ENCODE data around the gene APBB2.
"Not testable (repeated sequence)": the region's sequence is repeated elsewhere in the genome, so short reads cannot be mapped to it uniquely, and the experiment has no call there.

Gene APBB2

GRCh38 chr4:40822420-40823166 is 391.7 kb downstream of the APBB2 start:
- DNase-seq (ENCODE audit: low spot score) = no peak

- DNase-seq (ENCODE audit: low spot score) = no peak
These were observed 394.2 kb downstream of the APBB2 start for GRCh38 chr4:40820101-40820500.

GRCh38 chr4:40817157-40817556 is 397.2 kb downstream of the APBB2 start:
- DNase-seq (ENCODE audit: low spot score) = not testable (repeated sequence)

- no peak for DNase-seq (ENCODE audit: low spot score)
These were observed 401.5 kb downstream of the APBB2 start for GRCh38 chr4:40812856-40813255.

GRCh38 chr4:40812386-40812785 is 402.0 kb downstream of the APBB2 start:
- DNase-seq (ENCODE audit: low spot score) = no peak

- DNase-seq (ENCODE audit: low spot score) = no peak
These were observed 402.4 kb downstream of the APBB2 start for GRCh38 chr4:40811956-40812355.

- no peak for DNase-seq (ENCODE audit: low spot score)
These were observed 405.4 kb downstream of the APBB2 start for GRCh38 chr4:40808926-40809457.

- DNase-seq (ENCODE audit: low spot score) = no peak
These were observed 409.7 kb downstream of the APBB2 start for GRCh38 chr4:40804598-40804997.

GRCh38 chr4:40800064-40800463 is 414.3 kb downstream of the APBB2 start:
- DNase-seq (ENCODE audit: low spot score) = peak; percentile 24

GRCh38 chr4:40789771-40790170 is 424.6 kb downstream of the APBB2 start:
- DNase-seq (ENCODE audit: low spot score) = no peak

GRCh38 chr4:40789031-40789430 is 425.3 kb downstream of the APBB2 start:
- no peak for DNase-seq (ENCODE audit: low spot score)

GRCh38 chr4:40788331-40788730 is 426.0 kb downstream of the APBB2 start:
- no peak for DNase-seq (ENCODE audit: low spot score)

GRCh38 chr4:40785727-40786126 is 428.6 kb downstream of the APBB2 start:
- no peak for DNase-seq (ENCODE audit: low spot score)

GRCh38 chr4:40782876-40783275 is 431.5 kb downstream of the APBB2 start:
- DNase-seq (ENCODE audit: low spot score) = no peak

- no peak for DNase-seq (ENCODE audit: low spot score)
These were observed 436.3 kb downstream of the APBB2 start for GRCh38 chr4:40778090-40778489.

- no peak for DNase-seq (ENCODE audit: low spot score)
These were observed 445.1 kb downstream of the APBB2 start for GRCh38 chr4:40769266-40769665.

- peak; percentile 37 for DNase-seq (ENCODE audit: low spot score)
These were observed 451.1 kb downstream of the APBB2 start for GRCh38 chr4:40763228-40763716.

Measured in NAMALWA (cell line).